ENCODE data around the gene IKZF1. TPM values are rescaled to one million over a fixed set of nuclear protein-coding genes. Genes with fewer than 3 reads are reported as not detected.

IKZF1 gene
- total and polyA plus RNA-seq, 2 of the 13 experiments (the other 11 are each of a cell fraction or from before 2014, with no cell fraction given) = not detected

DNA sequence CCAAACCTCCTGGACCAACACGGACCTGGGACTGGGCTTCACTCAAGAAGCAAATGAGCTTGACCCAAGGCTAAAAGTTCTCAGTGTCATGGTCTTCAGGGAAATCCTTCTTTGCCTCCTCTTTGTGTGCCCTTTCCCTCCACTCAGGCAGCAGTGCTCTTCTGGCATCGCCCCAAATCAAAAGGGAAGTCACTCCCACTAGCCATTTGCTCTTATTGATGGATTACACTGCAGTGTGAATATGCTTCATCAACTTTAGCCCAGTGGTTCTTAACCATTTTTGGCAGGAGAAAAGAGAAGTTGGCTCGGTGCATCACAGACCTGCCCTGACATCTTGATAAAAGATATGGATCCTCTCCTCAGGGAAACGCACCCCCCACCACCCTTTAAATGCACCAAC lies 19.2 kb upstream of the IKZF1 start (continued):
- TF ChIP-seq DPF2 (CRISPR knock-in tag; IDR thresholded peaks at IDR 0.05; ENCODE audit: borderline replicate concordance, low read depth) = no peak
- no peak for TF ChIP-seq FOXA3 (CRISPR knock-in tag; IDR thresholded peaks at IDR 0.05)
- no peak for TF ChIP-seq NFKB2 (CRISPR knock-in tag; IDR thresholded peaks at IDR 0.05; ENCODE audit: borderline replicate concordance)
- no peak for TF ChIP-seq ZNF768 (CRISPR knock-in tag; IDR thresholded peaks at IDR 0.05)
- no peak for TF ChIP-seq YEATS4 (CRISPR knock-in tag; IDR thresholded peaks at IDR 0.05; ENCODE audit: borderline replicate concordance)
- no peak for TF ChIP-seq ZNF101 (CRISPR knock-in tag; IDR thresholded peaks at IDR 0.05; ENCODE audit: borderline replicate concordance, low read depth)

DNA sequence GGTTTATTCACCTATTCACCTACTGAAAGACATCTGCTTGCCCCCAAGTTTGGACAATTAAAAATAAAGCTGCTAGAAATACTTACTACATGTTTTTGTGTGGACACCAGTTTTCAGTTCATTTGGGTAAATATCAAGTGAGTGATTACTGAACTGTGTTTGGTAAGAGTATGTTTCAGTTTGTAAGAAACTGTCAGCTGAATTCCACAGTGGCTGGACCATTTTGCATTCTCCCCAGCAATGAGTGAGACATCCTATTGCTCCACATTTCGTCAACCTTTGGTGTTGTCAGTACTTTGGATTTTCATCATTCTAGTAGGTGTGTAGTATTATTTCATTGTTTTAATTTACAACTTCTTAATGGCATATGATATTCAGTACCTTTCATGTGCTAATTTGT lies 17.4 kb upstream of the IKZF1 start:
- no peak overlapping the region for H3K27ac ChIP-seq (ENCODE audit: extremely low read length, insufficient read depth, low read length)
- H3K4me2 ChIP-seq (ENCODE audit: low read depth, low read length) = no peak overlapping the region
- H3K9ac ChIP-seq (ENCODE audit: insufficient read depth, low read depth, low read length) = no peak overlapping the region
- ChIA-PET POLR2A (no interaction called here), CTCF (ENCODE audit: low intra/inter-chr PET ratio, low total read pairs) (no interaction called here)
- FAIRE-seq = no peak
- intact Hi-C loops (cut with micrococcal nuclease; ENCODE audit: unreplicated experiment) (no loop called here), in situ Hi-C loops (cut with HindIII; ENCODE audit: extremely low pct_ligation_motif_present, low pct_unique_long_range_greater_than_20kb) (no loop called here)
- no TSS peak for BruUV-seq (replicated peaks)
- no peak overlapping the region for H3K4me3 ChIP-seq (replicated peaks in 1 of 3; ENCODE audit: insufficient read depth in 1 of 3, low read depth in 2 of 3, low read length in 3 of 3)
- no peak for DNase-seq (ENCODE audit: low spot score)
- no peaks in the 10 kb centered on the region for H3K9me3 ChIP-seq (ENCODE audit: low read length)
- ATAC-seq = no peak
- H4K20me1 ChIP-seq (ENCODE audit: insufficient read depth, low read length) = no peaks in the 10 kb centered on the region
- H2AFZ ChIP-seq (ENCODE audit: low read length) = no peak overlapping the region
- WGBS (ENCODE audit: low lambda C conversion rate) = 0% methylated on average over 1 of the region's 1 CpG
- no peaks in the 10 kb centered on the region for H3K79me2 ChIP-seq (ENCODE audit: insufficient read depth, low read length)
- H3K27me3 ChIP-seq (ENCODE audit: control insufficient read depth in 1 of 2, insufficient read depth in 2 of 2, low read length in 2 of 2) = 0 out of 5 replicates have a peak, but pooled peaks cover 0 to 2% of the 10 kb centered on the region in 2 experiments
- no peaks in the 10 kb centered on the region for H3K4me1 ChIP-seq (ENCODE audit: insufficient read depth, low read length)
- no peaks in the 10 kb centered on the region for H3K36me3 ChIP-seq (replicated peaks in 1 of 2; ENCODE audit: control insufficient read depth in 1 of 2, insufficient read depth in 2 of 2, low read length in 2 of 2)
- TF ChIP-seq ZNF747 (CRISPR knock-in tag; IDR thresholded peaks at IDR 0.05; ENCODE audit: borderline replicate concordance) (no peak), ZNF20 (CRISPR knock-in tag; IDR thresholded peaks at IDR 0.05) (no peak), ZNF264 (CRISPR knock-in tag; IDR thresholded peaks at IDR 0.05) (no peak), ZNF780A (CRISPR knock-in tag; IDR thresholded peaks at IDR 0.05) (no peak), EEA1 (CRISPR knock-in tag; IDR thresholded peaks at IDR 0.05; ENCODE audit: borderline replicate concordance) (no peak), PHF21A (CRISPR knock-in tag; IDR thresholded peaks at IDR 0.05) (no peak), NKX3-1 (CRISPR knock-in tag; IDR thresholded peaks at IDR 0.05) (no peak)
- TF ChIP-seq, protein P1, sequence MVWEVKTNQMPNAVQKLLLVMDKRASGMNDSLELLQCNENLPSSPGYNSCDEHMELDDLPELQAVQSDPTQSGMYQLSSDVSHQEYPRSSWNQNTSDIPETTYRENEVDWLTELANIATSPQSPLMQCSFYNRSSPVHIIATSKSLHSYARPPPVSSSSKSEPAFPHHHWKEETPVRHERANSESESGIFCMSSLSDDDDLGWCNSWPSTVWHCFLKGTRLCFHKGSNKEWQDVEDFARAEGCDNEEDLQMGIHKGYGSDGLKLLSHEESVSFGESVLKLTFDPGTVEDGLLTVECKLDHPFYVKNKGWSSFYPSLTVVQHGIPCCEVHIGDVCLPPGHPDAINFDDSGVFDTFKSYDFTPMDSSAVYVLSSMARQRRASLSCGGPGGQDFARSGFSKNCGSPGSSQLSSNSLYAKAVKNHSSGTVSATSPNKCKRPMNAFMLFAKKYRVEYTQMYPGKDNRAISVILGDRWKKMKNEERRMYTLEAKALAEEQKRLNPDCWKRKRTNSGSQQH (CRISPR knock-in tag; IDR thresholded peaks at IDR 0.05; ENCODE audit: low read depth) = no peak
- TF ChIP-seq, protein P2, sequence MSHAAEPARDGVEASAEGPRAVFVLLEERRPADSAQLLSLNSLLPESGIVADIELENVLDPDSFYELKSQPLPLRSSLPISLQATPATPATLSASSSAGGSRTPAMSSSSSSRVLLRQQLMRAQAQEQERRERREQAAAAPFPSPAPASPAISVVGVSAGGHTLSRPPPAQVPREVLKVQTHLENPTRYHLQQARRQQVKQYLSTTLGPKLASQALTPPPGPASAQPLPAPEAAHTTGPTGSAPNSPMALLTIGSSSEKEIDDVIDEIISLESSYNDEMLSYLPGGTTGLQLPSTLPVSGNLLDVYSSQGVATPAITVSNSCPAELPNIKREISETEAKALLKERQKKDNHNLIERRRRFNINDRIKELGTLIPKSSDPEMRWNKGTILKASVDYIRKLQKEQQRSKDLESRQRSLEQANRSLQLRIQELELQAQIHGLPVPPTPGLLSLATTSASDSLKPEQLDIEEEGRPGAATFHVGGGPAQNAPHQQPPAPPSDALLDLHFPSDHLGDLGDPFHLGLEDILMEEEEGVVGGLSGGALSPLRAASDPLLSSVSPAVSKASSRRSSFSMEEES (CRISPR knock-in tag; IDR thresholded peaks at IDR 0.05) = no peak
- TF ChIP-seq, protein P3, sequence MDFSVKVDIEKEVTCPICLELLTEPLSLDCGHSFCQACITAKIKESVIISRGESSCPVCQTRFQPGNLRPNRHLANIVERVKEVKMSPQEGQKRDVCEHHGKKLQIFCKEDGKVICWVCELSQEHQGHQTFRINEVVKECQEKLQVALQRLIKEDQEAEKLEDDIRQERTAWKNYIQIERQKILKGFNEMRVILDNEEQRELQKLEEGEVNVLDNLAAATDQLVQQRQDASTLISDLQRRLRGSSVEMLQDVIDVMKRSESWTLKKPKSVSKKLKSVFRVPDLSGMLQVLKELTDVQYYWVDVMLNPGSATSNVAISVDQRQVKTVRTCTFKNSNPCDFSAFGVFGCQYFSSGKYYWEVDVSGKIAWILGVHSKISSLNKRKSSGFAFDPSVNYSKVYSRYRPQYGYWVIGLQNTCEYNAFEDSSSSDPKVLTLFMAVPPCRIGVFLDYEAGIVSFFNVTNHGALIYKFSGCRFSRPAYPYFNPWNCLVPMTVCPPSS (IDR thresholded peaks at IDR 0.05) = no peak
- TF ChIP-seq, protein P4, sequence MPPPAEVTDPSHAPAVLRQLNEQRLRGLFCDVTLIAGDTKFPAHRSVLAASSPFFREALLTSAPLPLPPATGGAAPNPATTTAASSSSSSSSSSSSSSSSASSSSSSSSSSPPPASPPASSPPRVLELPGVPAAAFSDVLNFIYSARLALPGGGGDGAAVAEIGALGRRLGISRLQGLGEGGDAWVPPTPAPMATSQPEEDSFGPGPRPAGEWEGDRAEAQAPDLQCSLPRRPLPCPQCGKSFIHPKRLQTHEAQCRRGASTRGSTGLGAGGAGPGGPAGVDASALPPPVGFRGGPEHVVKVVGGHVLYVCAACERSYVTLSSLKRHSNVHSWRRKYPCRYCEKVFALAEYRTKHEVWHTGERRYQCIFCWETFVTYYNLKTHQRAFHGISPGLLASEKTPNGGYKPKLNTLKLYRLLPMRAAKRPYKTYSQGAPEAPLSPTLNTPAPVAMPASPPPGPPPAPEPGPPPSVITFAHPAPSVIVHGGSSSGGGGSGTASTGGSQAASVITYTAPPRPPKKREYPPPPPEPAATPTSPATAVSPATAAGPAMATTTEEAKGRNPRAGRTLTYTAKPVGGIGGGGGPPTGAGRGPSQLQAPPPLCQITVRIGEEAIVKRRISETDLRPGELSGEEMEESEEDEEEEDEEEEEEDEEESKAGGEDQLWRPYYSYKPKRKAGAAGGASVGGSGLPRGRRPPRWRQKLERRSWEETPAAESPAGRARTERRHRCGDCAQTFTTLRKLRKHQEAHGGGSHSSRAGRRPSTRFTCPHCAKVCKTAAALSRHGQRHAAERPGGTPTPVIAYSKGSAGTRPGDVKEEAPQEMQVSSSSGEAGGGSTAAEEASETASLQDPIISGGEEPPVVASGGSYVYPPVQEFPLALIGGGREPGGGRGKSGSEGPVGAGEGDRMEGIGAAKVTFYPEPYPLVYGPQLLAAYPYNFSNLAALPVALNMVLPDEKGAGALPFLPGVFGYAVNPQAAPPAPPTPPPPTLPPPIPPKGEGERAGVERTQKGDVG (CRISPR knock-in tag; IDR thresholded peaks at IDR 0.05; ENCODE audit: borderline replicate concordance) = no peak
